NCI-H446 (cell line): ENCODE results near the gene ADAM22.
A peak's percentile ranks its signal among the peaks of the same experiment; 100 is the strongest.

Experiments
- DNase-seq, 2 experiments: peaks; one replicate each; lab custom pipeline; 2025; lab: John Stamatoyannopoulos, UW

ADAM22 gene

GRCh38 chr7:88217675-88218428 lies 283.8 kb downstream of the ADAM22 start:
- no peak for DNase-seq

GRCh38 chr7:88218429-88218745 lies 284.3 kb downstream of the ADAM22 start:
- DNase-seq, result no peak

- no peak for DNase-seq
These were observed 285.0 kb downstream of the ADAM22 start for GRCh38 chr7:88218836-88219605.

GRCh38 chr7:88219781-88220747 lies 286.0 kb downstream of the ADAM22 start, which contains the start of gene SRI:
TSS of gene SRI (minus strand) at chr7:88220038. CDS start at chr7:88220026, 12 bp downstream.
- peak; percentile 42 to 76 for DNase-seq

- DNase-seq, result no peak
These were observed 289.2 kb downstream of the ADAM22 start for GRCh38 chr7:88223265-88223664.

GRCh38 chr7:88224601-88225275 lies 290.7 kb downstream of the ADAM22 start:
- DNase-seq, result no peak

- no peak for DNase-seq
These were observed 292.1 kb downstream of the ADAM22 start for GRCh38 chr7:88226201-88226600.

- no peak for DNase-seq
These were observed 292.9 kb downstream of the ADAM22 start for GRCh38 chr7:88226886-88227516.

- DNase-seq, result no peak
These were observed 295.4 kb downstream of the ADAM22 start for GRCh38 chr7:88229302-88229995.

- no peak for DNase-seq
These were observed 296.6 kb downstream of the ADAM22 start for GRCh38 chr7:88230646-88231045.

GRCh38 chr7:88233828-88234227 lies 299.8 kb downstream of the ADAM22 start:
- no peak for DNase-seq

- DNase-seq, result no peak
These were observed 305.8 kb downstream of the ADAM22 start for GRCh38 chr7:88239852-88240251.

- no peak for DNase-seq
These were observed 309.4 kb downstream of the ADAM22 start for GRCh38 chr7:88243345-88243909.

- DNase-seq, result no peak
These were observed 310.2 kb downstream of the ADAM22 start for GRCh38 chr7:88244258-88244657.
